Kidney (tissue), 14 donors: Measurements from ENCODE around the gene ARID5A. TPM values are rescaled to one million over a fixed set of nuclear protein-coding genes. Genes with fewer than 3 reads are reported as not detected.
A peak's percentile ranks its signal among the peaks of the same experiment; 100 is the strongest.

Experiments used
- DNase-seq, 5 donors: peaks; one replicate each; pipeline ENCODE4 v3.0.0-alpha.2; 2013 to 2020
- FAIRE-seq: peaks from 2 replicates; lab custom pipeline; 2012; peaks lifted over from hg19 to GRCh38; lab: Jason Lieb, UNC
- H3K27ac ChIP-seq, 2 donors: one replicate each; pipeline ENCODE4 v1.7.0; 2013; ENCODE audit warnings: low read depth in 2 of 2, low read length in 2 of 2, inconsistent platforms in 1 of 2
- H3K27me3 ChIP-seq: one replicate; pipeline ENCODE4 v1.7.1; 2013; ENCODE audit warnings: low read length, inconsistent platforms; ENCODE audit not compliant: control insufficient read depth, insufficient read depth
- H3K36me3 ChIP-seq, 3 donors: one replicate each; pipeline versions ENCODE4 v1.7.0 to v1.7.1; 2013; ENCODE audit warnings: low read length in 3 of 3, control low read depth in 1 of 3, inconsistent platforms in 1 of 3; ENCODE audit not compliant: insufficient read depth in 3 of 3, control insufficient read depth in 2 of 3
- H3K4me1 ChIP-seq, 3 donors: one replicate each; pipeline versions ENCODE4 v1.7.0 to v1.7.1; 2013; ENCODE audit warnings: low read length in 3 of 3, inconsistent platforms in 1 of 3, low read depth in 1 of 3; ENCODE audit not compliant: control insufficient read depth in 2 of 3, insufficient read depth in 2 of 3
- H3K4me3 ChIP-seq, 3 donors: one replicate each; pipeline versions ENCODE4 v1.7.0 to v1.8.1; 2013; ENCODE audit warnings: low read length in 3 of 3, control low read depth in 1 of 3, inconsistent platforms in 1 of 3
- H3K9ac ChIP-seq, 3 donors: one replicate each; pipeline versions ENCODE4 v1.7.0 to v1.7.1; 2013; ENCODE audit warnings: low read length in 3 of 3, control low read depth in 1 of 3, inconsistent platforms in 1 of 3
- H3K9me3 ChIP-seq, 3 donors: one replicate each; pipeline versions ENCODE4 v1.7.0 to v1.7.1; 2013; ENCODE audit warnings: low read length in 3 of 3, control low read depth in 1 of 3, inconsistent platforms in 1 of 3; ENCODE audit not compliant: control insufficient read depth in 2 of 3, insufficient read depth in 1 of 3
- CTCF ChIP-seq: IDR thresholded peaks from 3 replicates; pipeline ENCODE4 v1.5.1; 2012; ENCODE audit warnings: mild to moderate bottlenecking, moderate library complexity, borderline replicate concordance; ENCODE audit not compliant: insufficient read depth; ENCODE audit errors: extremely low read depth
- intact Hi-C: fragments of 100-400 bp; cut with DNase I; formaldehyde crosslinking; loops from one replicate; pipeline ENCODE4 v1.11.1; 2022
- polyA plus RNA-seq: library from polyadenylated mRNA; stranded (reverse); fragments of 350-450 nt; fragmentation: Illumina TruSeq; extraction: RNeasy Lipid Tissue Mini Kit (QIAGEN cat#74804); gene quantifications from one replicate; pipeline ENCODE4 v1.2.3, GENCODE V29; 2014; ENCODE audit warnings: low read depth, low replicate concordance; ENCODE audit not compliant: insufficient read depth
- total RNA-seq: library from RNA; stranded (reverse); fragmentation: NEBNext Ultra II Directional; extraction: Animal tissue kit (Norgen Biotek cat#: 25700); gene quantifications from one replicate; pipeline ENCODE4 v1.2.1, GENCODE V29; 2021
- donor health status: control.
- donor health status: control.
- donor health status: control.
- donor health status: control.
- donor health status: control.
- donor health status: DM: yes; HTN: yes; CAD: no.
- donor health status: Normal renal cell carcinoma (clear cell type).

The ARID5A gene
- total and polyA plus RNA-seq, 2 donors from 2014 or later, result 8.6 to 26.3 TPM

DNA sequence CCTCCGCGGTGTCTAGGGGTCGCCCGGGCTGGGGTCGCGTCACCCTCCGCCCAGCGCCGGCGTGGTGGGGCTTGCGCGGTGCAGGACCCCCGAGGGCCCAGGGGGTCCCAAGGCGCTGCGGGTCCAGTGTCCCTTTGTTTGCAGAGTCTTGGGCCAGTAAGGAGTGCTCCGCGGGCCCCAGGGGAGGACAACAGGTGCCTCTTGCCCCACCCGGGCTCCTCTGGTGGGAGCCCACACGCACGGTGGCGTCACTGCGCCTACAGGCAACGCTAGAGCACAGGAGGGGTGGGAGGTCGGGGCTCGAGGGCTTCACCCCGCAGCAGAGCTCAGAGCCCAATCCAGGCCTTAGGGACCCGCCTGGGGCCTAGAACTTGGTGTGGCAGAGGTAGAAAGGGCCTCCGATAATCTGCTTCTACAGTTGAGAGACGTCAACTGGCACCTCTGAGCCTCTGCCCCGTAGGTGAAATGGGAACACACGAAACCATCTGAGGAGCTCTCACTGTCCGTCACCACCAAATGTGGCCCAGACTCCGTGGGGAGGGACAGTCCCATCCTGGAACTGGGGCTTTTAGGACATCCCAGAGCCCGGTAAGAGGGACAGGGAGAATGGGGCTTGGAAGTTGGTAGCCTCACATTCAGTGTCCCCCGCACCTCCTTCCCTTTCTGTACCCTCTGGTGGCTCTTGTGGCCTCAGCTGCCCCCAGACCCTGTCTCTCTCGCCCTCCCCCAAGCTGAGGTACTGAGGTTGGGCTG lies 1.4 kb downstream of the ARID5A start:
- no peaks in the 10 kb centered on the region for H3K9me3 ChIP-seq
- FAIRE-seq (no peak), DNase-seq (peak in 3 of 5 donors; percentile 35 to 84 (median 67))
- no peak for TF ChIP-seq CTCF
- peaks cover 0 to 5% (median 3%) of the 10 kb centered on the region in 3 donors for H3K4me1 ChIP-seq
- peak overlapping the region in 1 of 2 donors; percentile 84 for H3K27ac ChIP-seq
- H3K4me3 ChIP-seq, result peak overlapping the region; percentile 18 to 80 (median 56)
- intact Hi-C loops, result no loop called here
- H3K9ac ChIP-seq, result peak overlapping the region in 2 of 3 donors; percentile 30 to 67
- H3K27me3 ChIP-seq, result no peaks in the 10 kb centered on the region
- H3K36me3 ChIP-seq, result no peaks in the 10 kb centered on the region

GRCh38 chr2:96538487-96539214 lies 2.1 kb downstream of the ARID5A start:
- peaks cover 0 to 5% (median 0%) of the 10 kb centered on the region in 3 donors for H3K4me1 ChIP-seq
- no peaks in the 10 kb centered on the region for H3K36me3 ChIP-seq
- no peaks in the 10 kb centered on the region for H3K27me3 ChIP-seq
- TF ChIP-seq CTCF, result no peak
- intact Hi-C loops, result no loop called here
- H3K9me3 ChIP-seq, result no peaks in the 10 kb centered on the region
- peak; percentile 68 to 92 (median 83) for DNase-seq
- no peak for FAIRE-seq
- peak overlapping the region in 1 of 2 donors; percentile 38 for H3K27ac ChIP-seq
- peak overlapping the region in 2 of 3 donors; percentile 30 to 67 for H3K9ac ChIP-seq
- peak overlapping the region; percentile 18 to 80 (median 36) for H3K4me3 ChIP-seq

DNA sequence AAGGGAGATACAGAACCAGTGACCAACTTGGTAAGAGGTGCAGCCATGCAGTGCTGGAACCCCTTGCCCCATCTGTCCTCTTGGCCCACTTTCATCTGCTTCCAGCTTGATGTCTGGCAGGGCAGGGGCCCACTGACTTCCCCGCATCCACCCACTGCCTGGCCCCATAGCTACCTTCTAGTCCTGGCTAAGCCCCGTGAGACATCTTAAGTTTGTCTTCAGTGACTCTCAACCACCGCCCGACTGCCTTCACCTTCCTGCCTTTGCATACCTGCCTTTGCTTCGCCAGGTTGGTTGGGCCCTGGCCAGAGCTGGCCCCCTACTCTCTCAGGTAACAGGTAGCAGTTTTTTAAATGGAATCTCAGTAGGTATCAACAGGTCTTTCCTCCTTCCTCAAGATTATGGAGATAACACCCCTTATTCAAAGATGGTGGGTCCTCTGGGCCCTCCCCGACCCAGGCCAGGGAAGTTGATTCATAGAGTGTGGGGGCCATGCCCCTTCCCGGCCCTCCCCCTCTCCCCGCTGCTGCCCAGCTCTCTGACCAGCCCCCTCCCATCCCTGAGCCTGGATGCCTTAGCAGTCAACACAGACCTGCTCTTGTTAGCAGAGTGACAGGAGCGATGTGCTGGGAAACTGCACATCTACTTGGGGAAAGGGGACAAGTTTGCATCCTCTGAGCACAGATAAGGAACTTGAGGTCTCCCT lies 2.8 kb downstream of the ARID5A start:
- intact Hi-C loops, result no loop called here
- peak overlapping the region in 1 of 3 donors; percentile 80 for H3K4me3 ChIP-seq
- DNase-seq (peak in 1 of 5 donors; percentile 58), FAIRE-seq (no peak)
- no peaks in the 10 kb centered on the region for H3K27me3 ChIP-seq
- no peak for TF ChIP-seq CTCF
- no peak overlapping the region for H3K9ac ChIP-seq
- peaks cover 0 to 5% (median 0%) of the 10 kb centered on the region in 3 donors for H3K4me1 ChIP-seq
- H3K9me3 ChIP-seq, result no peaks in the 10 kb centered on the region
- H3K36me3 ChIP-seq, result no peaks in the 10 kb centered on the region
- H3K27ac ChIP-seq, result no peak overlapping the region
